ENCODE results near the gene PMS2. TPM values are rescaled to one million over a fixed set of nuclear protein-coding genes. Genes with fewer than 3 reads are reported as not detected.
"Not testable (repeated sequence)": the region's sequence is repeated elsewhere in the genome, so short reads cannot be mapped to it uniquely, and the experiment has no call there.

PMS2 gene
- total RNA-seq (2014; rRNA removed): 24.8 and 28.1 TPM in 2 replicates
- polyA plus RNA-seq (2012): 7.0 TPM

DNA sequence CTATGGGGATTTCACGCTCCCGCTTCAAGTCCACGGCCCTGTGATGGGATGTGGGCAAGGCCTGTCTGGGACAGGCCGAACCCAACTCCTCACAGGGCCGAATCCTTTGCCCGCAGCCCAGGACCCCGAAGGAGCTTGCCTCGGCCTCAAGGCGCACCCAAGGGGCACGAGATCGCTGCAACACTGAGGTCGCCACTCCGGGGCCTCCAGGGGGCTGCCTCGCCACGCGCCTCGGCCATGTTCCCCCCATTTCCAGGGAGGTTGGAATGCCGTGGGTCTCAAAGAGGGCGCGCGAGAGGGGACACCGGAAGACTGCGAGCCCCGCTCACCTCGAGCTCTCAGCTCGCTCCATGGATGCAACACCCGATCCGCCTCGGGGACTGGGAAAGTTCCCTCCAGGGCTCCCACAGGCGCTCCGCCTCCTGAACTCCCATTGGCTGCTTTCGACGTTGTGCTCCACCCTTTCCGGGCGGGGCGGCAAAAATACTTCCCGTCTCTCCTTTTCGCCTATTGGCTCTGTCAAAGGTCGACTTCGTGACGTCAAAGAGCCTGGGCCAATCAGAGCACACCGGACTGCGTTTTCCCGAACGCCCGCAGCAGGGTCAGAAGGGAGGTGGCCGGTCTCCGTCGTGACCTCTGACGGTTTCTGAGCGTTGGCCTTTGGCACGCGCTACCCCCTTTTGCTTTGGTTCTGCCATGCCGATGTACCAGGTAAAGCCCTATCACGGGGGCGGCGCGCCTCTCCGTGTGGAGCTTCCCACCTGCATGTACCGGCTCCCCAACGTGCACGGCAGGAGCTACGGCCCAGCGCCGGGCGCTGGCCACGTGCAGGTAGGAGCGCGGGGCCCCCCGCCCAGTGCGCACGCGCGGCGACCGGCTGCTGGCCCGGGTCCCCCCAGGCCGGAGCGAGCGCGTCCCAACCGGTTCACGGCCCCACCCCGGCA lies at the start of gene PMS2, which contains the start of gene AIMP2:
TSS of gene PMS2 (minus strand) at position 382 of the 944 bp plus-strand sequence. CDS start at position 352, 30 bp downstream.
TSS of gene AIMP2 (plus strand) at position 605 of the 944 bp plus-strand sequence. CDS start at position 697, 92 bp downstream.
- DNase-seq (ENCODE audit: low read depth): peak; percentile 100

- no peak for DNase-seq (ENCODE audit: low read depth)
Measured at GRCh38 chr7:6057316-6058129, 48.7 kb upstream of the PMS2 start.

GRCh38 chr7:6056616-6057015 lies 47.8 kb upstream of the PMS2 start:
- no peak for DNase-seq (ENCODE audit: low read depth)

DNA sequence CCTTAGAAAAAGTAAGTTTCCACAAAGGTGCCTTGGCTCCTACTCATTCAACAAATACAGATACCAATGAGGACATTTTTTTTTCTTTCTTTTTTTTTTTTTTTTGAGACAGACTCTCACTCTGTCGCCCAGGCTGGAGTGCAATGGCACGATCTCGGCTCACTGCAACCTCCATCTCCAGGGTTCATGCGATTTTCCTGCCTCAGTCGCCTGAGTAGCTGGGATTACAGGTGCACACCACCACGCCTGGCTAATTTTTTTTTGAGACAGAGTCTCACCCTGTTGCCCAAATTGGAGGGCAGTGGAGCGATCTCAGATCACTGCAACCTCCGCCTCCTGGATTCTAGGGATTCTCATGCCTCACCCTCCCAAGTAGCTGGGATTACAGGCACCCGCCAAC lies 42.3 kb upstream of the PMS2 start:
- DNase-seq (ENCODE audit: low read depth): not testable (repeated sequence)

GRCh38 chr7:6049780-6050179 lies 40.9 kb upstream of the PMS2 start:
- no peak for DNase-seq (ENCODE audit: low read depth)

GRCh38 chr7:6035686-6036085 lies 26.8 kb upstream of the PMS2 start:
- no peak for DNase-seq (ENCODE audit: low read depth)

DNA sequence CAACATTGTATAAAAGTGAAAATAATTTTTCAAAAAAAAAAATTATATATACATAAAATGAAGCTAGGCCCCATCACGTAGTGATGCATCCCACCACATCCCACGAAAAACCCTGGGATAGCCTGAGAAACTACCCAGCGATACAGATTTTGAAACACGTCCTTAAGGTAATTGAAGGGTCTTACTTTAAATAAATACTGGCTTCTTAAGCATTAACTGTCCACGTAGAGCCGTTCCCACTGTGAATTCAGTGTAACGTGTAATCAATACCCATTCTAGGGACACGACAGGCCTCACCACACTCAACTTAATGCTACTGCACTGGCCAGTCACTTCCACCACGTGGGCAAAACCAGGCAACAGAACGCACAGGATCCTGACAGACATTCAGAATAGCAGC lies 26.3 kb upstream of the PMS2 start:
- DNase-seq (ENCODE audit: low read depth): no peak

DNA sequence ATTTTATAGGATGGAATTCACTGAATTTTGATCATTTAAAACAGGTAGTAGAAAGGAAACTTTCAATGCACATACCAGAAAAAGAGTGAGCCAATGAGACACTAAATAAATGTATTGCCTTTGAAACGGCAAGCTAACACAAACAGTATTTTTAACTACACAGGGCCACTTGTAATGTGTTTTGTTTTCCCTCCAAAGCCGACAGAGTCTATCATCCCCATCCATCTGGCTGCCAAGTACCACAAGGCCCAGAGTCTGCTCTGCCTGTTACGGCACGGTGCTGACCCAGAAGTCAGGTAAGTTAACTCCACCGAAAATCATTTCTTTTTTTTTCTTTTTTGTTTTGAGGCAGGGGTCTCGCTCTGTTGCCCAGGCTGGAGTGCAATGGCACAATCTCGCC lies 23.8 kb upstream of the PMS2 start:
- no peak for DNase-seq (ENCODE audit: low read depth)

GRCh38 chr7:6032167-6032566 lies 23.3 kb upstream of the PMS2 start:
- no peak for DNase-seq (ENCODE audit: low read depth)

GRCh38 chr7:6031567-6031966 lies 22.7 kb upstream of the PMS2 start:
- no peak for DNase-seq (ENCODE audit: low read depth)

DNA sequence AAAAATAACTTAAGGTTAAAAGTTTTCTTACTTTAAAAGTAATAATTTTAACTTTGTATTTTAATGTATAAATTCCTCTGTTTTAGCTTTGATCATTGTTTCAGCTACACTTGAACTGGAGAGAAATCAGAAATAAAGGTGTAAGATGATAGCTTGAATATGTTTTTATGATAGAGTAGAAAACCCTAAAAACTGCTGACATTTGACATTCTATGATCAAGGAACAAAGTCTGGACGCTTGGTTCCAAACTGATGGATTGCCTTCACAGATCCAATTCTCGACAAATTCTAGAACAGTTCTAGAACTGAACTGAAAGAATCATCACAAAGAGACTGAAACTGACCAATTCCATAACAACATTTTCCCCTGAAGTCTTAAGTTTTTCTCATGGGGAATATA lies 22.1 kb upstream of the PMS2 start, which contains the start of gene ANKRD61:
TSS of gene ANKRD61 (plus strand) at position 389 of the 400 bp plus-strand sequence. CDS start at position 389, 0 bp downstream.
- DNase-seq (ENCODE audit: low read depth): no peak

DNA sequence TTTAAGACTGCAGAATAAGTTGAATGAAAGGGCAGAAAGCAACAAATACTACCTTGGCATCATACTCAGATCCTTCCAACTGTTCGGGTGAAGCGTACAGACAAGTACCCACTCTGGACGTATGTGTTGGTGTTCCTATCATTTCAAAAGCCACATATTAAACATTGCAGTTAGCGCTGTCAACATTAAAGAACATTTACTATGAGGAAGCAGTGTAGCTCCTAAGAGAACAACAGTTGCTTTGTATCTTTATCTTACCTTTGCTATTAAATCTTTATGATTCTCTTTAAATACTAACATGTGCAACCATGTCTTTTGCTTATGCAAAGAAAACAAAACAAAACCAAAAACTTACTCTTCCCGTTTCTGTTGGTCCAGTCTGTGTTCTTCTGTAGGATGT lies 19.7 kb upstream of the PMS2 start:
- no peak for DNase-seq (ENCODE audit: low read depth)

DNA sequence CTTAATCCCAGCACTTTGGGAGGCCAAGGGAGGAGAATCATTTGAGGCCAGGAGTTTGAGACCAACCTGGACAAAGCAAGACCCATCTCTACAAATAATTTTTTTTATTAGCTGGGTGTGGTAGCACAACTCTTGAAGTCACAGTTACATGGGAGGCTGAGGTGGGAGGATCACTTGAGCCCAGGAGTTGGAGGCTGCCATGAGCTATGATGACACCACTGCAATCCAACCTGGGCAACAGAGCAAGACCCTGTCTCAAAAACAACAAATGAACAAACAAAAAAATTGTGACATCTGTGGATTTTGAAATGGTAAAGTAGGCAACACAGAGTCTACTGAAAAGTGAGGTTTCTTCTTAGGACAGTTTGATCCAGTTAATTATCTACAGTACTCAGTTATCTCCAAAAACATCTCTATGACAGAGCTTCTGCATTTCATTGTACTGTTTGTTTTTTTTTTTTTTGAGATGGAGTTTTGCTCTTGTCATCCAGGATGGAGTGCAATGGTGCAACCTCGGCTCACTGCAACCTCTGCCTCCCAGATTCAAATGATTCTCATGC lies 19.0 kb upstream of the PMS2 start:
- DNase-seq (ENCODE audit: low read depth): no peak

GRCh38 chr7:6026820-6027311 lies 18.0 kb upstream of the PMS2 start:
- no peak for DNase-seq (ENCODE audit: low read depth)

- DNase-seq (ENCODE audit: low read depth): peak; percentile 83
Measured at GRCh38 chr7:6026011-6026819, 17.4 kb upstream of the PMS2 start.

DNA sequence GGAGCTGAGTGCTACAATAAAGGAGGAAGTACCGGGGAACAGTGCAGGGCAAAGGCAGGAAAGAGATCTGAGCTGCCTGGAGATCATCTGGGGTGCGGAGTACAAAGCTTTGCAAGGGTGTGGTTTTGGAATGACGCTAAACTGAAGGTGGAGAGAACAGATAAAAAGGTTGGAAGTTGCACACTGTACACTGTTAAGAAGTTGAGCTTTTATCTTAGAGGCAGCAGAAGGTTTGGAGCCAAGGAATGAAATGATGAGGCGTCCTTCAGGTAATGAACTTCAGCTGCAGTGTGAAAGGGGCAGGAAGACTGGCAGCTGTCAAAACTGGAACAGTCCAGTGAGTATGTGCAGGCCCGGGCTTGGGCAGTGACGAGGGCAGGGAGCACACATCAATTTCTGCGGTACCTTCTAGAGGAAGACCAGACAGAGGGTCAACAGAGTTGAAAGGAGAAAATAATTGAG lies 15.2 kb upstream of the PMS2 start:
- DNase-seq (ENCODE audit: low read depth): no peak

- DNase-seq (ENCODE audit: low read depth): no peak
Measured at GRCh38 chr7:6022707-6023106, 13.9 kb upstream of the PMS2 start.

DNA sequence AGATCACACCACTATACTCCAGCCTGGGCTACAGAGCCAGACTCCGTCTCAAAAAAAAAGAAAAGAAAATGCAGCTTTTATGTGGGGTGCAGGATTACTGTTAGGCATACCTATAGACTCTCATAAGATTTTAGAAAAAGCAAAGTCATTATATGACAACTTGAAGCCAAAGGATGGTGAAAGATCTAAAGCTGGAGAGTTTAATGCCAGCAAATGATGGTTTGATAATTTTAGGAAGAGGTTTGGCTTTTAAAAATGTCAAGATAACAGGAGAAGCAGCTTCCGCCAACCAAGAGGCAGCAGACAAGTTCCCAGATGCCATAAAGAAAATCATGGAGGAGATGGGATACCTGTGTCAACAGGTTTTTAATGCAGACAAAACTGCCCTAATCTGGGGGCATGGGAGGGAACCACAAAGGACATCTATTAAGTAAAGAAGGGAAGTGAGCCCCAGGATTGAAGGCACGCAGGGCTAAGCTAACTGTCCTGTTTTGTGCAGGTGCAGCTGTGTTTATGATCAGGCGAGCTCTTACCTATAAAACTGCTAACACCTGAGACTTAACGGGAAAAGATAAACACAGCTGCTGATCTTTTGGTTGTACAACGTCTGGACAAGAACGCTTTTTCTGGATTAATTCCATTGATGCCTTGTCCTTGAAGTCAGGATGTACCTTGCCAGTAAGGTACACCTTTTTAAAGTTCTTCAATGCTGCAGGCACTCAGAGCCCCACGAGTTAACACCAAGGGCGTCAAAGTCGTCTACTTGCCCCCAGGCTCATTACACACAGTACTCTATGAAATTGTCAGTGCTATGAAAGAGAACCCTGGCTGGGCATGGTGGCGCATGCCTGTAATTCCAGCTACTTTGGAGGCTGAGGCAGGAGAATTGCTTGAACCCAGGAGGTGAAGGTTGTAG lies 11.8 kb upstream of the PMS2 start:
- no peak for DNase-seq (ENCODE audit: low read depth)

- no peak for DNase-seq (ENCODE audit: low read depth)
Measured at GRCh38 chr7:6016653-6016966, 7.8 kb upstream of the PMS2 start.
